ENCODE measurements around the gene IFNL4.

- TF ChIP-seq, protein P1, sequence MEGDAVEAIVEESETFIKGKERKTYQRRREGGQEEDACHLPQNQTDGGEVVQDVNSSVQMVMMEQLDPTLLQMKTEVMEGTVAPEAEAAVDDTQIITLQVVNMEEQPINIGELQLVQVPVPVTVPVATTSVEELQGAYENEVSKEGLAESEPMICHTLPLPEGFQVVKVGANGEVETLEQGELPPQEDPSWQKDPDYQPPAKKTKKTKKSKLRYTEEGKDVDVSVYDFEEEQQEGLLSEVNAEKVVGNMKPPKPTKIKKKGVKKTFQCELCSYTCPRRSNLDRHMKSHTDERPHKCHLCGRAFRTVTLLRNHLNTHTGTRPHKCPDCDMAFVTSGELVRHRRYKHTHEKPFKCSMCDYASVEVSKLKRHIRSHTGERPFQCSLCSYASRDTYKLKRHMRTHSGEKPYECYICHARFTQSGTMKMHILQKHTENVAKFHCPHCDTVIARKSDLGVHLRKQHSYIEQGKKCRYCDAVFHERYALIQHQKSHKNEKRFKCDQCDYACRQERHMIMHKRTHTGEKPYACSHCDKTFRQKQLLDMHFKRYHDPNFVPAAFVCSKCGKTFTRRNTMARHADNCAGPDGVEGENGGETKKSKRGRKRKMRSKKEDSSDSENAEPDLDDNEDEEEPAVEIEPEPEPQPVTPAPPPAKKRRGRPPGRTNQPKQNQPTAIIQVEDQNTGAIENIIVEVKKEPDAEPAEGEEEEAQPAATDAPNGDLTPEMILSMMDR (IDR thresholded peaks at IDR 0.05; ENCODE audit: insufficient read depth, low read length), result no peak
- no peak for TF ChIP-seq GABPA (IDR thresholded peaks at IDR 0.05; ENCODE audit: low read depth)
Measured at GRCh38 chr19:39196320-39196719, 52.3 kb downstream of the IFNL4 start.

Measured in HL-60 (cell line).